ENCODE measurements around the gene GNB2. TPM values are rescaled to one million over a fixed set of nuclear protein-coding genes. Genes with fewer than 3 reads are reported as not detected.

GNB2 gene
- total and polyA plus RNA-seq, 2 of the 8 experiments (the other 6 are each of a cell fraction or from before 2014, with no cell fraction given): 157 to 260 TPM

DNA sequence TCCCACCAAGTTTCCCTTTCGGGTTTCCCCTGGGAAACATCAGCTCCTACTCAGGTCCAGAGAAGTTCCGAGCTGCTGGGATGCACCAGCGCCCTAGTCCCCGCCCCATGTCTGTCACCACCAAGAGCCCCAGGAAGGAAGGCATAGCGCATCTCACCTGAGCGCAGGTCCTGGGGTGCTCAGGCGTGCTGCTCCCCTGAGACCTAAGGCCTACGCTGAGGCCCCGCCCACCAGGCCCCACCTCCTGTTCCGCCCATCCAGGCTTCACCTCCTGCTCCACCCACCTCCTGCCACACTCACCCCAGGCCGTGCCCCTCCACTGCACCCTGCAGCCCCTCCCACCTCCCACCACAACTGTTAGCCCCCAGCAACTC, 31.0 kb upstream of the GNB2 start:
- no peak overlapping the region for H3K23ac ChIP-seq (ENCODE audit: insufficient read length)
- peak; percentile 31 to 88 for DNase-seq (ENCODE audit: low read depth in 1 of 2, low spot score in 2 of 2)
- H3K14ac ChIP-seq (ENCODE audit: insufficient read length): no peak overlapping the region
- ChIA-PET POLR2A (ENCODE audit: partially characterized antibody) (interaction anchor here (0.9 to 2.0 kb wide), 5 partner anchors 13 to 63 kb away, joined by 3 to 5 read pairs (median 4); partner anchors contain the start of gene ACTL6B), CTCF (ENCODE audit: partially characterized antibody) (interaction anchor here (0.6 to 1.9 kb wide), 16 partner anchors 8 to 452 kb away, joined by 3 to 13 read pairs (median 3); no protein-coding TSS in a partner anchor)
- no peak overlapping the region for H2BK20ac ChIP-seq (ENCODE audit: low read length)
- no peak overlapping the region for H4K91ac ChIP-seq (replicated peaks; ENCODE audit: insufficient read length, low read length)
- no peaks in the 10 kb centered on the region for H3K27me3 ChIP-seq (replicated peaks in 1 of 4; ENCODE audit: control insufficient read depth in 3 of 4, extremely low read depth in 1 of 4, insufficient read depth in 3 of 4, low read length in 3 of 4)
- H3K79me1 ChIP-seq (ENCODE audit: low read depth, low read length): no peaks in the 10 kb centered on the region
- no peak overlapping the region for H2BK120ac ChIP-seq (replicated peaks; ENCODE audit: low read depth, low read length)
- H2BK15ac ChIP-seq (ENCODE audit: low read length): no peak overlapping the region
- no peaks in the 10 kb centered on the region for H3K79me2 ChIP-seq (ENCODE audit: control insufficient read depth in 1 of 2, insufficient read depth in 2 of 2, low read length in 2 of 2)
- no peak overlapping the region for H3K18ac ChIP-seq (ENCODE audit: extremely low read depth, low read length)
- H2AFZ ChIP-seq (ENCODE audit: low read length): no peak overlapping the region
- no peak overlapping the region for H3K27ac ChIP-seq (ENCODE audit: low read depth, low read length)
- H3K4me1 ChIP-seq (replicated peaks in 1 of 4; ENCODE audit: control insufficient read depth in 3 of 4, insufficient read depth in 4 of 4, low read length in 3 of 4): peaks cover 0 to 33% (median 18%) of the 10 kb centered on the region in 4 experiments; a peak in 6 of 7 replicates
- H2BK12ac ChIP-seq (ENCODE audit: low read depth, low read length): no peak overlapping the region
- peaks cover 2% of the 10 kb centered on the region; the same call in 1 of the 2 replicates for H3K23me2 ChIP-seq (ENCODE audit: low read depth, low read length)
- no peak overlapping the region for H3K9ac ChIP-seq (replicated peaks in 1 of 4; ENCODE audit: extremely low read depth in 1 of 4, low read depth in 3 of 4, low read length in 3 of 4)
- TF ChIP-seq RAD21 (IDR thresholded peaks at IDR 0.05 in 1 of 2, conservative IDR thresholded peaks at IDR 0.05 in 1 of 2; ENCODE audit: low read depth in 2 of 2, low read length in 2 of 2): 0 out of 4 replicates have a peak, but pooled peaks of 1 of the 2 experiments have one; percentile 2
- no peak for TF ChIP-seq CEBPB (IDR thresholded peaks at IDR 0.05; ENCODE audit: low read depth, low read length)
- WGBS, 2 experiments (ENCODE audit: extremely low coverage in 1 of 2, insufficient coverage in 1 of 2, insufficient read length in 1 of 2, insufficient replicate concordance in 2 of 2, low coverage in 1 of 2, low lambda C conversion rate in 2 of 2, missing lambda C conversion rate in 1 of 2): 60% methylated on average over 2 of the region's 11 CpGs; no CpG with 5 or more reads in 1 of the 2 experiments
- no peak overlapping the region for H3K4me3 ChIP-seq (ENCODE audit: extremely low read depth in 1 of 4, insufficient read depth in 2 of 4, low read depth in 3 of 4, low read length in 4 of 4)
- H3K4me2 ChIP-seq (ENCODE audit: insufficient read depth in 1 of 2, low read depth in 2 of 2, low read length in 2 of 2): peak overlapping the region; percentile 7 to 40; a peak in 1 of 4 replicates
- H4K20me1 ChIP-seq (replicated peaks in 1 of 2; ENCODE audit: control insufficient read depth in 1 of 2, insufficient read depth in 2 of 2, low read length in 2 of 2): no peaks in the 10 kb centered on the region
- H3K4ac ChIP-seq (replicated peaks; ENCODE audit: insufficient read length, low read depth, low read length): no peak overlapping the region
- H2BK5ac ChIP-seq (ENCODE audit: low read depth, low read length): no peak overlapping the region
- no peaks in the 10 kb centered on the region for H3K36me3 ChIP-seq (ENCODE audit: control insufficient read depth in 2 of 4, insufficient read depth in 4 of 4, low read length in 3 of 4)
- H3K56ac ChIP-seq (replicated peaks; ENCODE audit: insufficient read length, low read depth, low read length): no peak overlapping the region
- no peaks in the 10 kb centered on the region for H3K9me3 ChIP-seq (ENCODE audit: insufficient read depth in 2 of 2, low read depth in 1 of 2, low read length in 1 of 2)
- H2AK5ac ChIP-seq (ENCODE audit: low read depth, low read length): no peak overlapping the region
- H4K5ac ChIP-seq (ENCODE audit: insufficient read length, low read depth, low read length): no peak overlapping the region
- FAIRE-seq: no peak
- H4K8ac ChIP-seq (ENCODE audit: extremely low read depth, insufficient read depth, low read length): no peak overlapping the region
